SU-DHL-6 (cell line): ENCODE measurements around the gene ABCB8.

Experiments
- H2AFZ ChIP-seq: fragments of 200-600 bp; sonication (generic); 2 replicates; pipeline ENCODE4 v1.6.1; 2014; ENCODE audit warnings: low read depth, mild to moderate bottlenecking, moderate library complexity, mixed read lengths, antibody characterized with exemption, low read length; ENCODE audit not compliant: severe bottlenecking
- H3F3A ChIP-seq: fragments of 200-600 bp; shearing (Covaris generic); 2 replicates; pipeline ENCODE4 v1.6.0; 2016; ENCODE audit warnings: antibody characterized with exemption, mild to moderate bottlenecking; ENCODE audit not compliant: insufficient read depth
- H3K27ac ChIP-seq: fragments of 200-600 bp; sonication (generic); 2 replicates; pipeline ENCODE4 v1.5.1; 2016; ENCODE audit warnings: low read depth, mild to moderate bottlenecking, low read length, moderate library complexity, mixed read lengths
- H3K27me3 ChIP-seq: fragments of 200-600 bp; sonication (generic), shearing (Covaris generic); 2 replicates; pipeline ENCODE4 v1.6.0; 2014; ENCODE audit warnings: mild to moderate bottlenecking, low read length
- H3K36me3 ChIP-seq: fragments of 200-600 bp; sonication (generic); 2 replicates; pipeline ENCODE4 v1.6.1; 2014; ENCODE audit warnings: mild to moderate bottlenecking, low read length, mixed read lengths
- H3K4me2 ChIP-seq: fragments of 300-600, 200-600 bp; shearing (Covaris generic), sonication (generic); 2 replicates; pipeline ENCODE4 v1.6.0; 2014; ENCODE audit warnings: low read length, low read depth, mild to moderate bottlenecking; ENCODE audit not compliant: poor library complexity, severe bottlenecking
- H3K4me3 ChIP-seq: fragments of 200-600 bp; sonication (generic); 2 replicates; pipeline ENCODE4 v1.5.1; 2014; ENCODE audit warnings: antibody characterized with exemption, low read length, mild to moderate bottlenecking, mixed read lengths; ENCODE audit not compliant: insufficient read depth, poor library complexity, severe bottlenecking
- H3K79me2 ChIP-seq: fragments of 200-600 bp; sonication (generic); 2 replicates; pipeline ENCODE4 v1.6.1; 2014; ENCODE audit warnings: mild to moderate bottlenecking, low read length, moderate library complexity; ENCODE audit not compliant: insufficient read depth
- H3K9ac ChIP-seq: fragments of 200-600 bp; sonication (generic); 2 replicates; pipeline ENCODE4 v1.7.0; 2014; ENCODE audit warnings: mild to moderate bottlenecking, low read length
- H3K9me2 ChIP-seq: fragments of 200-600 bp; sonication (generic); replicated peaks from 2 replicates; pipeline ENCODE4 v1.6.1; 2014; ENCODE audit warnings: low read length; ENCODE audit not compliant: insufficient read depth
- H3K9me3 ChIP-seq: fragments of 200-600 bp; sonication (generic); 2 replicates; pipeline ENCODE4 v1.6.1; 2014; ENCODE audit warnings: low read length, mixed read lengths; ENCODE audit not compliant: insufficient read depth
- H4K20me1 ChIP-seq: fragments of 200-600 bp; sonication (generic); 2 replicates; pipeline ENCODE4 v1.6.1; 2014; ENCODE audit warnings: low read depth, mild to moderate bottlenecking, antibody characterized with exemption, low read length, moderate library complexity, mixed read lengths
- EZH2phosphoT487 ChIP-seq: fragments of 200-600 bp; sonication (generic), shearing (Covaris generic); conservative IDR thresholded peaks from 2 replicates; pipeline ENCODE4 v1.6.1; 2018; ENCODE audit warnings: mild to moderate bottlenecking, antibody characterized with exemption, low read length, moderate library complexity, mixed read lengths
- TF ChIP-seq, protein P1 (sequence below): fragments of 200-600 bp; sonication (generic); IDR thresholded peaks from one replicate; pipeline ENCODE4 v1.5.1; 2017; ENCODE audit warnings: antibody characterized with exemption, mild to moderate bottlenecking, low read length, moderate library complexity; ENCODE audit not compliant: insufficient read depth, poor library complexity, severe bottlenecking

The ABCB8 gene

GRCh38 chr7:151089893-151090730 lies 61.9 kb downstream of the ABCB8 start:
- no peak overlapping the region for H3K9ac ChIP-seq
- H3K36me3 ChIP-seq, result no peaks in the 10 kb centered on the region
- H3K4me2 ChIP-seq, result no peak overlapping the region
- no peak overlapping the region for H2AFZ ChIP-seq
- H3K9me3 ChIP-seq, result no peaks in the 10 kb centered on the region
- H3K4me3 ChIP-seq, result no peak overlapping the region
- no peaks in the 10 kb centered on the region for H3K27me3 ChIP-seq
- no peak for TF ChIP-seq EZH2phosphoT487
- TF ChIP-seq, protein P1, sequence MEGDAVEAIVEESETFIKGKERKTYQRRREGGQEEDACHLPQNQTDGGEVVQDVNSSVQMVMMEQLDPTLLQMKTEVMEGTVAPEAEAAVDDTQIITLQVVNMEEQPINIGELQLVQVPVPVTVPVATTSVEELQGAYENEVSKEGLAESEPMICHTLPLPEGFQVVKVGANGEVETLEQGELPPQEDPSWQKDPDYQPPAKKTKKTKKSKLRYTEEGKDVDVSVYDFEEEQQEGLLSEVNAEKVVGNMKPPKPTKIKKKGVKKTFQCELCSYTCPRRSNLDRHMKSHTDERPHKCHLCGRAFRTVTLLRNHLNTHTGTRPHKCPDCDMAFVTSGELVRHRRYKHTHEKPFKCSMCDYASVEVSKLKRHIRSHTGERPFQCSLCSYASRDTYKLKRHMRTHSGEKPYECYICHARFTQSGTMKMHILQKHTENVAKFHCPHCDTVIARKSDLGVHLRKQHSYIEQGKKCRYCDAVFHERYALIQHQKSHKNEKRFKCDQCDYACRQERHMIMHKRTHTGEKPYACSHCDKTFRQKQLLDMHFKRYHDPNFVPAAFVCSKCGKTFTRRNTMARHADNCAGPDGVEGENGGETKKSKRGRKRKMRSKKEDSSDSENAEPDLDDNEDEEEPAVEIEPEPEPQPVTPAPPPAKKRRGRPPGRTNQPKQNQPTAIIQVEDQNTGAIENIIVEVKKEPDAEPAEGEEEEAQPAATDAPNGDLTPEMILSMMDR, result no peak
- H3K79me2 ChIP-seq, result no peaks in the 10 kb centered on the region
- no peaks in the 10 kb centered on the region for H4K20me1 ChIP-seq
- 0 out of 2 replicates have a peak, but pooled peaks cover under 1% of the 10 kb centered on the region for H3F3A ChIP-seq
- no peaks in the 10 kb centered on the region for H3K9me2 ChIP-seq
- no peak overlapping the region for H3K27ac ChIP-seq

DNA sequence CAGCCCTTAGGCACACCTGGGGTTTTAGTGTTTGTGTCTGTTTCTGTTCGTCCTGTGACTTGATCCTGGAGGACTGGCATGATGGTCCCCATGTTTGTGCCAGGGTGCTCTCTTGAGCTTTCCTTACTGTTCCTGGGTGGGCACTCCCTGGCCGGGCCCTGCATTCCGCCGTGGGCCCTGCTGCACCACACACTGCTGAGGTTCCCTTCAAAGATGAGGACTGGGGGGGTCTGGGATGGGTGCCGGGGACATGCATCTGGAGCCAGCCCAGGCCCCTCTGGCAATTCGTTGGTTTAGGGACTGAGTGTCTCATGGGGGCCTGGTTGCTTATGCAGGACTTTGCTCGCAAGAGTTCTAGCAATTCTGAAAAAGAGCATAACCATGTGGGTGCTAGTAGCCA lies 62.8 kb downstream of the ABCB8 start:
- Histone ChIP-seq H3K9me3 (no peaks in the 10 kb centered on the region), H3K27ac (no peak overlapping the region), H3K9ac (no peak overlapping the region)

GRCh38 chr7:151091431-151091830 lies 63.2 kb downstream of the ABCB8 start:
- TF ChIP-seq EZH2phosphoT487, result no peak
- TF ChIP-seq, protein P1, result peak; percentile 52
- H3K36me3 ChIP-seq, result no peaks in the 10 kb centered on the region
- no peak overlapping the region for H3K4me3 ChIP-seq
- H3K27me3 ChIP-seq, result no peaks in the 10 kb centered on the region
- H3K27ac ChIP-seq, result no peak overlapping the region
- no peak overlapping the region for H3K9ac ChIP-seq
- H3F3A ChIP-seq, result no peaks in the 10 kb centered on the region
- H3K79me2 ChIP-seq, result no peaks in the 10 kb centered on the region
- H4K20me1 ChIP-seq, result no peaks in the 10 kb centered on the region
- H3K4me2 ChIP-seq, result no peak overlapping the region
- no peaks in the 10 kb centered on the region for H3K9me3 ChIP-seq
- H2AFZ ChIP-seq, result no peak overlapping the region
- no peaks in the 10 kb centered on the region for H3K9me2 ChIP-seq

More for the DNA sequence above, 62.8 kb downstream of the ABCB8 start:
- no peak overlapping the region for H3K4me3 ChIP-seq
- H3K79me2 ChIP-seq, result no peaks in the 10 kb centered on the region
- no peaks in the 10 kb centered on the region for H3F3A ChIP-seq
- no peaks in the 10 kb centered on the region for H3K27me3 ChIP-seq
- H4K20me1 ChIP-seq, result no peaks in the 10 kb centered on the region
- H2AFZ ChIP-seq, result no peak overlapping the region
- H3K4me2 ChIP-seq, result no peak overlapping the region
- no peaks in the 10 kb centered on the region for H3K9me2 ChIP-seq
- no peak for TF ChIP-seq EZH2phosphoT487
- TF ChIP-seq, protein P1, result no peak
- H3K36me3 ChIP-seq, result no peaks in the 10 kb centered on the region
